NCI-H748 (cell line): ENCODE data around the gene SPIN2A.
"Not testable (repeated sequence)": the region's sequence is repeated elsewhere in the genome, so short reads cannot be mapped to it uniquely, and the experiment has no call there.

Source experiments
- DNase-seq: peaks from one replicate; lab custom pipeline; 2025; ENCODE audit not compliant: unreplicated experiment; lab: John Stamatoyannopoulos, UW

The SPIN2A gene

GRCh38 chrX:57103489-57103888 is 33.7 kb downstream of the SPIN2A start:
- no peak for DNase-seq

- not testable (repeated sequence) for DNase-seq
Observed at GRCh38 chrX:57102918-57103317, 34.3 kb downstream of the SPIN2A start.
